ENCODE measurements around the gene KIAA1210. TPM values are rescaled to one million over a fixed set of nuclear protein-coding genes. Genes with fewer than 3 reads are reported as not detected.

Gene KIAA1210
- total RNA-seq = not detected in 2 replicates

- no peak for DNase-seq
Observed at GRCh38 chrX:119127650-119128049, at the start of gene KIAA1210. TSS of gene KIAA1210 (minus strand) at chrX:119127812. CDS start at chrX:119123642, 4,170 bp downstream.

- DNase-seq = no peak
Observed at GRCh38 chrX:119177278-119177677, 49.7 kb upstream of the KIAA1210 start.

GRCh38 chrX:119174900-119175299 lies 47.3 kb upstream of the KIAA1210 start:
- no peak for DNase-seq

- no peak for DNase-seq
Observed at GRCh38 chrX:119168104-119168503, 40.5 kb upstream of the KIAA1210 start.

GRCh38 chrX:119158226-119158625 lies 30.6 kb upstream of the KIAA1210 start:
- DNase-seq = no peak

- no peak for DNase-seq
Observed at GRCh38 chrX:119156241-119156640, 28.6 kb upstream of the KIAA1210 start.

GRCh38 chrX:119155416-119156035 lies 27.9 kb upstream of the KIAA1210 start:
- DNase-seq = no peak

- DNase-seq = no peak
Observed at GRCh38 chrX:119151051-119151380, 23.4 kb upstream of the KIAA1210 start.

- DNase-seq = no peak
Observed at GRCh38 chrX:119150163-119151050, 22.8 kb upstream of the KIAA1210 start.

- no peak for DNase-seq
Observed at GRCh38 chrX:119147486-119147885, 19.9 kb upstream of the KIAA1210 start.

- peak; percentile 0 for DNase-seq
Observed at GRCh38 chrX:119145241-119145653, 17.6 kb upstream of the KIAA1210 start.

- no peak for DNase-seq
Observed at GRCh38 chrX:119134466-119134865, 6.9 kb upstream of the KIAA1210 start.

GRCh38 chrX:119132961-119133360 lies 5.3 kb upstream of the KIAA1210 start:
- DNase-seq = no peak

GRCh38 chrX:119132316-119132715 lies 4.7 kb upstream of the KIAA1210 start:
- no peak for DNase-seq

- DNase-seq = no peak
Observed at GRCh38 chrX:119130911-119131310, 3.3 kb upstream of the KIAA1210 start.

GRCh38 chrX:119121341-119121740 lies 6.3 kb downstream of the KIAA1210 start:
- DNase-seq = no peak

GRCh38 chrX:119118780-119119395 lies 8.7 kb downstream of the KIAA1210 start:
- DNase-seq = peak; percentile 70

GRCh38 chrX:119107206-119107605 lies 20.4 kb downstream of the KIAA1210 start:
- no peak for DNase-seq

- no peak for DNase-seq
Observed at GRCh38 chrX:119105826-119106225, 21.8 kb downstream of the KIAA1210 start.

GRCh38 chrX:119101168-119101567 lies 26.4 kb downstream of the KIAA1210 start:
- DNase-seq = no peak

GRCh38 chrX:119095936-119096335 lies 31.7 kb downstream of the KIAA1210 start:
- DNase-seq = no peak

- DNase-seq = no peak
Observed at GRCh38 chrX:119094819-119095218, 32.8 kb downstream of the KIAA1210 start.

GRCh38 chrX:119093991-119094735 lies 33.4 kb downstream of the KIAA1210 start:
- DNase-seq = no peak
